Karpas-422 (cell line): Measurements from ENCODE around the gene PANX3. TPM values are rescaled to one million over a fixed set of nuclear protein-coding genes. Genes with fewer than 3 reads are reported as not detected.
A peak's percentile ranks its signal among the peaks of the same experiment; 100 is the strongest.

Source experiments
- DNase-seq: peaks from one replicate; pipeline ENCODE4 v3.0.0-alpha.2; 2015
- H2AFZ ChIP-seq: fragments of 200-600 bp; sonication (generic); 2 replicates; pipeline ENCODE4 v1.6.1; 2014; ENCODE audit warnings: antibody characterized with exemption, low read length, mixed read lengths
- H3K27ac ChIP-seq: fragments of 200-600 bp; sonication (generic); 2 replicates; pipeline ENCODE4 v1.5.1; 2014; ENCODE audit warnings: mild to moderate bottlenecking, low read length, moderate library complexity
- H3K27me3 ChIP-seq: fragments of 200-600 bp; sonication (generic); 2 replicates; pipeline ENCODE4 v1.6.1; 2014; ENCODE audit warnings: low read length, mixed read lengths
- H3K36me3 ChIP-seq: fragments of 200-600 bp; sonication (generic); 2 replicates; pipeline ENCODE4 v1.6.1; 2014; ENCODE audit warnings: low read length, mixed read lengths; ENCODE audit not compliant: insufficient read depth
- H3K4me1 ChIP-seq: fragments of 200-600 bp; sonication (generic); 2 replicates; pipeline ENCODE4 v1.6.1; 2014; ENCODE audit warnings: mild to moderate bottlenecking, low read length, mixed read lengths
- H3K4me2 ChIP-seq: fragments of 200-600 bp; sonication (generic); 2 replicates; pipeline ENCODE4 v1.6.1; 2014; ENCODE audit warnings: low read length, low read depth, mild to moderate bottlenecking; ENCODE audit not compliant: poor library complexity, severe bottlenecking
- H3K4me3 ChIP-seq: fragments of 200-600 bp; sonication (generic); 2 replicates; pipeline ENCODE4 v1.5.1; 2014; ENCODE audit warnings: mild to moderate bottlenecking, antibody characterized with exemption, low read length, mixed read lengths
- H3K79me2 ChIP-seq: fragments of 200-600 bp; sonication (generic); 2 replicates; pipeline ENCODE4 v1.6.1; 2014; ENCODE audit warnings: mild to moderate bottlenecking, low read length, mixed read lengths
- H3K9ac ChIP-seq: fragments of 200-600 bp; sonication (generic); 2 replicates; pipeline ENCODE4 v1.6.0; 2014; ENCODE audit warnings: low read length
- H3K9me2 ChIP-seq: fragments of 200-600 bp; sonication (generic), shearing (Covaris generic); replicated peaks from 2 replicates; pipeline ENCODE4 v1.6.0; 2014; ENCODE audit warnings: mild to moderate bottlenecking, low read length, moderate library complexity; ENCODE audit not compliant: insufficient read depth
- H3K9me3 ChIP-seq: fragments of 300-700, 200-600 bp; sonication (generic); 2 replicates; pipeline ENCODE4 v1.6.1; 2014; ENCODE audit warnings: low read length, mixed read lengths
- H4K20me1 ChIP-seq: fragments of 200-600 bp; sonication (generic); 2 replicates; pipeline ENCODE4 v1.6.1; 2014; ENCODE audit warnings: mild to moderate bottlenecking, antibody characterized with exemption, low read length, low read depth; ENCODE audit not compliant: insufficient read depth
- total RNA-seq: library from RNA; depleted of rRNA; stranded (reverse); fragments of >200 nt; shearing (Covaris generic); gene quantifications from 2 replicates; pipeline ENCODE4 v1.2.3, GENCODE V29; 2014; ENCODE audit warnings: low replicate concordance

Gene PANX3
- total RNA-seq, 1 experiment from 2014 or later, result not detected

DNA sequence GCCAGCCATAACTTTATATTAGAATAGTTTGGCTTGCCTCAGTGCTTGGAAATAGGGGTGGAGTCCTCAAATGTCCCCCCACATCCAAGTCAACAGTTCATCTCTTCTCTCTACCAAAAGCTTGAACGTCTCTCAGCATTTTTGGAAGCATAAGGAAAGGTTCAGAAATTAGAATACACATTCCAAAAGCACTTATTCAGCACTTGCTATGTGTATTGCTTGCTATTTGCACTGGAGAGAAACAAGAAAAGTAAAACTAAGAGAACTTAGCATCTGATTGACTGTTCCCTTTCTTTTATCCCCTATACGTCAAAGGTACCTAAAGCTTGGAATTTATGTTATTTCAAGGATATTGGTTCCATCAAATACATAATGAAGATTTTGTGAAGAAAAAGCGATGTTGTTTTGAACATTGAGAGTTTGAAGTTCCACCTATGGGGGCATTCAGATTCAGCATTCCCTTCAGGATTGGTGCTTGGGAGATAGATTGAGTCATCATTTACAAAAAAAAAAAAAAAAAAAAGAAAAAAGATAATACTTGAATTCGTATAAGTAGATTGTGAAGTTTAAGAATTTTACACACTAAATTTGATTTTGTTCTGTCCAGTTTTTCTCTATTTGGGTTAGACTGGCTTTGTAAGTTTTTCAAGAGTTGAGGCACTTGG lies 12.8 kb downstream of the PANX3 start:
- Histone ChIP-seq H3K4me1 (peaks cover 16% of the 10 kb centered on the region), H2AFZ (no peak overlapping the region), H3K9me2 (no peaks in the 10 kb centered on the region), H3K9me3 (no peaks in the 10 kb centered on the region), H3K27ac (no peak overlapping the region), H4K20me1 (peaks cover 6% of the 10 kb centered on the region; the same call in 1 of the 2 replicates), H3K9ac (peak overlapping the region; percentile 89), H3K27me3 (no peaks in the 10 kb centered on the region), H3K36me3 (peaks cover 4% of the 10 kb centered on the region; the same call in 1 of the 2 replicates), H3K4me2 (peak overlapping the region; percentile 90), H3K79me2 (peaks cover 29% of the 10 kb centered on the region), H3K4me3 (peak overlapping the region; percentile 69)
- no peak for DNase-seq

DNA sequence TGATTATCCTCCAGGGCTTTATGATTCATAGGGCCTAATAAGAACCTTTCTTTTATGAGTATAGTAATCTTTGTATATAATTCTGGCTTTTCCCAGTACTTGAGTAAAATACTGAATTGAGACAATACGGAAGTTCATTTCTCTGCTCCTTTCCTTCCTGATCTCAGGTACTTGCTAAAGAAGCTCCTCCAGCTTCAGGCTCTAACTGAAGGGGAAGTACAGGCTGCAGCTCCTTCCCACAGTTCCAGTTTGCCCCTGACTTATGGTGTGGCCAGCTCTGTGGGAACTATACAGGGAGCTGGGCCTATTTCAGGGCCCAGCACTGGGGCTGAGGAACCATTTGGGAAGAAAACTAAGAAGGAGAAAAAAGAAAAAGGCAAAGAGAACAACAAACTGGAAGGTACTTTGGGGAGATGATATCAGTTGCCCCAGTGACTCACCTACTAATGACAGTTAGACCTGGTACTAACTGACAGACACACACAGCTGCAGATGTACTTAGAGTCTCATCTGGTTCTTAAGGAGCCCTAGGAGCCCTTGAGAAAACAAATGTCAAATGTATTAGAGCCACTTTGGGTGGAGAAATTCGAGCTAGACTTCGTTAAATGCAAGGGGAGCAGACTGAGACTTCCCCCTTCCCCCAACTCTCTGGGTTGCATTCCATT lies 14.4 kb downstream of the PANX3 start:
- Histone ChIP-seq H3K36me3 (peaks cover 4% of the 10 kb centered on the region; the same call in 1 of the 2 replicates), H3K9me2 (no peaks in the 10 kb centered on the region), H2AFZ (no peak overlapping the region), H3K4me1 (peaks cover 16% of the 10 kb centered on the region), H3K4me2 (no peak overlapping the region), H3K27ac (no peak overlapping the region), H3K9me3 (no peaks in the 10 kb centered on the region), H3K9ac (no peak overlapping the region), H4K20me1 (peaks cover 6% of the 10 kb centered on the region; the same call in 1 of the 2 replicates), H3K79me2 (peaks cover 29% of the 10 kb centered on the region), H3K4me3 (no peak overlapping the region), H3K27me3 (no peaks in the 10 kb centered on the region)
- no peak for DNase-seq

DNA sequence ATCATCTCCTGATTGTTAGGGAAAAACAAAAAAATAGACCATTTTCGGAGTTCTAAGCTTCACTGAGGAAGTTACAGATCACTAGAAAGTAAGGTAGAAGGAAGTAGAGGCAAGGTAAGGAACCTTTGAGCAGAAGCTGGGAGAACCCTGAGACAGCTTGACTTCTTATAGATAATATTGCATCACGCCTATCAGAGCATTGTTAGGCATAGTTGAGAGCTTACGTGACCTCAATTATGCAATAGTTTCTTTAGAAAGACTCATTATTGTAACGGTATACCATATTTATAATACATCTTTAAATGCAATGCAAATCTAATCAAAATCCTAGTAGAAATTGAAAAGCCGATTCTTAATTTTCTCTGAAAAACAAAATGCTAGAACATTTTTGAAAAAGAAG lies 16.3 kb downstream of the PANX3 start:
- Histone ChIP-seq H3K36me3 (peaks cover 4% of the 10 kb centered on the region; the same call in 1 of the 2 replicates), H3K9me2 (no peaks in the 10 kb centered on the region), H3K9me3 (no peaks in the 10 kb centered on the region), H3K4me2 (no peak overlapping the region), H4K20me1 (peaks cover 6% of the 10 kb centered on the region; the same call in 1 of the 2 replicates), H3K27me3 (no peaks in the 10 kb centered on the region), H3K79me2 (peaks cover 29% of the 10 kb centered on the region), H2AFZ (no peak overlapping the region), H3K4me1 (peaks cover 11% of the 10 kb centered on the region), H3K4me3 (no peak overlapping the region), H3K27ac (no peak overlapping the region), H3K9ac (no peak overlapping the region)
- DNase-seq, result no peak

DNA sequence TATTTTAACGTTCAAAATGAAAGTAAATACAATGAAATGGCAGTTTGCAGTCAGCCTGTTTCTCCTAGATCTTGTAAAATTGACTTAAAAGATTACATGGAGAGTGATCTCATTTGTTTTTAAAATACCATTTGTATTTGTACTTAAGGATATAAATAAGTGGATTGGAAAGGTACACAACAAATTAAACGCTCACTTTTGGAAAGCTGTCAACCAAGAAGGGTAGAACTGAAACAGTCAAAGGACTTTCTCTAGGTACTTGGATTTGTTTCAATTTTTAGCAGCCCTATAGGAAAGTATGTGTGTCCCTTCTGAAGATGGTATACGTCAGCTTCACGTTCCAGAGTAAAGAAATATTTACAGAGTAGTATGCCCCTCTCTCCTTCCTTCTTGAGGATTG lies 18.7 kb downstream of the PANX3 start:
- Histone ChIP-seq H3K79me2 (peaks cover 7% of the 10 kb centered on the region), H3K9me2 (no peaks in the 10 kb centered on the region), H3K4me3 (no peak overlapping the region), H2AFZ (no peak overlapping the region), H3K4me1 (no peaks in the 10 kb centered on the region), H3K4me2 (no peak overlapping the region), H3K9ac (no peak overlapping the region), H3K27me3 (no peaks in the 10 kb centered on the region), H4K20me1 (no peaks in the 10 kb centered on the region), H3K36me3 (peaks cover 4% of the 10 kb centered on the region), H3K27ac (no peak overlapping the region), H3K9me3 (no peaks in the 10 kb centered on the region)
- no peak for DNase-seq

DNA sequence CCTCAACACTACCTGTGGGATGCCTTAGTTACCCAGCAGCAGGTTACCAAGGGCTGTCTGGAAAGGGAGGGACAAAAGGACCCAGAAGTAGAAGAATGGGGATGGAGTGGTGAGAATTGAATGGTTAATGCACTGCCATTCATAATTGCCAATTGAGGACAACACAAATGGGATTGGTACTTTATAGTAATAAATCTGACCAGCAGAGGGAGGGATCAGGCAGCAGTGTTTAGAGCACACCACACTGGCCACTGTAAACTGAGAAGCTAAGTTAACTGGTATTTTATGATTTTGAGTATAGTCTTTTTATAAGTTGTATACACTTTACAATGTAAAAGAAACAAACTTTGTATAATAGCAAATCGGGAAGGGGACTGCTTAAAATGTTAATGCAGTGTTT lies 22.1 kb downstream of the PANX3 start:
- Histone ChIP-seq H3K4me2 (no peak overlapping the region), H3K4me3 (no peak overlapping the region), H3K9me2 (no peaks in the 10 kb centered on the region), H3K9ac (no peak overlapping the region), H3K36me3 (no peaks in the 10 kb centered on the region; the same call in none of the 2 replicates), H3K9me3 (no peaks in the 10 kb centered on the region), H3K79me2 (no peaks in the 10 kb centered on the region), H4K20me1 (no peaks in the 10 kb centered on the region), H3K4me1 (no peaks in the 10 kb centered on the region), H3K27ac (no peak overlapping the region), H3K27me3 (no peaks in the 10 kb centered on the region), H2AFZ (no peak overlapping the region)
- no peak for DNase-seq

DNA sequence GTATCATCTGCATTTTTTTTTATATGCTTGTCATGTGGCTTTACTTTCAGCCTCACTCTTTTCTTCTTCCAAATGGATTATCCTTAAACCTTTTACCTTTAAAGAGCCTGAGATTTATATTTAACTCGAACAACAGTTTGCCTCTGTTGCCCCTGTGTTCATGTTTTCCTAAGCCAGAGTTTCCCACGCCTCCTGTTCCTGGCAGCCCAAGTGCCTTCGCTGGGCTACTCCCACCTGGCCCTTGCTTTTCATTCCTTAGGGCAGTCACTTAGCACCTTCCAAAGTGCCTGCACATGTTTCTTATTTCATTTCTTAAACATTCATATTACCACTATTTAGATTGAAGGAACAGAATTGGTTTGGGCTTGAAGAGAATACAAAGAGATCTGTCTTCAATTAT lies 24.7 kb downstream of the PANX3 start:
- Histone ChIP-seq H3K9me2 (no peaks in the 10 kb centered on the region), H3K9ac (no peak overlapping the region), H3K9me3 (no peaks in the 10 kb centered on the region), H3K36me3 (no peaks in the 10 kb centered on the region; the same call in none of the 2 replicates), H3K79me2 (no peaks in the 10 kb centered on the region), H2AFZ (no peak overlapping the region), H3K4me1 (no peaks in the 10 kb centered on the region), H3K4me2 (no peak overlapping the region), H3K27ac (no peak overlapping the region), H3K27me3 (no peaks in the 10 kb centered on the region), H3K4me3 (no peak overlapping the region), H4K20me1 (no peaks in the 10 kb centered on the region)
- DNase-seq, result no peak

DNA sequence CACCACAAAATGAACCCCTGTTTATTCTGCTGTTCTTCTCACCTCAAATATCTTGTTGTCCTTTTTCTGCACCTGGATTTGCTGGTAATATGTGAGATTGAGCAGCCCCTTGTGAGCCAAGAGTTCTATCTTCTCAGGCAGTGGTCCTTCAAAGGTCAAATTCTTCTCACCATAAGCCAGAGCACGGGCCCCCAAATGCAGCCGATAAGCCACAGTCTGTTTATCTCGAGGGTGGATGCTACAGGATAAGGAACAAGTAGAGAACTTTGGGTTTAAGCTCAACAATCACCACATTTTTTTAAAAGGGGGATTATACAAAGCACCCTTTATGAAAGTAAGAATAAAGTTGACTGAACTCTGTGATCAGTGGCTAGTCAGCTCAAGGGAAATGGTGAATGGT lies 27.3 kb downstream of the PANX3 start:
- Histone ChIP-seq H3K4me1 (no peaks in the 10 kb centered on the region), H3K4me3 (no peak overlapping the region), H3K36me3 (no peaks in the 10 kb centered on the region), H2AFZ (no peak overlapping the region), H3K9me3 (no peaks in the 10 kb centered on the region), H3K27me3 (no peaks in the 10 kb centered on the region), H3K4me2 (no peak overlapping the region), H3K79me2 (no peaks in the 10 kb centered on the region), H4K20me1 (no peaks in the 10 kb centered on the region), H3K9ac (no peak overlapping the region), H3K27ac (no peak overlapping the region), H3K9me2 (no peaks in the 10 kb centered on the region)
- DNase-seq, result no peak

DNA sequence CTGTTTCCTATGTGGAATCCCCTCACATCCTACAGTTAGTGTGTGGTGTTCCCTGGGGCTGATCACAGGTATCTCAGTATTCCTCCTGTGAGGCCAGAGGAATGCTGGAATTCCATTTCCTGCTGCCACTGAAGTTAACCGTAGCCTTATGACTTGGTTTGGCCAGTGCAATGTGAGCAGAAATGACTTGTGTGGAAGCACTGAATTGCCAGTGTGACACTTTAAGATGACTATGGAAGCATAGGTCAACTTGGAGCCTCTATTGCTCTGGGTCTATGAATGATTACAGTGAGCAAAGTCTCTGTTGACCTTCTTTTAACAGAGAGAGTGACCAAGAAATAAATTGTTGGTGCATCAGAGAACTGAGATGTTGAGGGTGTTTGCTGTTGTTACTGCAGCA lies 28.0 kb downstream of the PANX3 start:
- H3K4me3 ChIP-seq, result no peak overlapping the region
- no peak overlapping the region for H2AFZ ChIP-seq
- no peaks in the 10 kb centered on the region for H3K9me3 ChIP-seq
- H3K9ac ChIP-seq, result no peak overlapping the region
- no peaks in the 10 kb centered on the region for H3K27me3 ChIP-seq
- H3K36me3 ChIP-seq, result no peaks in the 10 kb centered on the region
- H3K27ac ChIP-seq, result no peak overlapping the region
- H3K4me1 ChIP-seq, result no peaks in the 10 kb centered on the region
- H4K20me1 ChIP-seq, result no peaks in the 10 kb centered on the region
- no peak overlapping the region for H3K4me2 ChIP-seq
- DNase-seq, result no peak
- no peaks in the 10 kb centered on the region for H3K9me2 ChIP-seq
- H3K79me2 ChIP-seq, result no peaks in the 10 kb centered on the region
